ENCODE measurements around the gene CD69.

DNA sequence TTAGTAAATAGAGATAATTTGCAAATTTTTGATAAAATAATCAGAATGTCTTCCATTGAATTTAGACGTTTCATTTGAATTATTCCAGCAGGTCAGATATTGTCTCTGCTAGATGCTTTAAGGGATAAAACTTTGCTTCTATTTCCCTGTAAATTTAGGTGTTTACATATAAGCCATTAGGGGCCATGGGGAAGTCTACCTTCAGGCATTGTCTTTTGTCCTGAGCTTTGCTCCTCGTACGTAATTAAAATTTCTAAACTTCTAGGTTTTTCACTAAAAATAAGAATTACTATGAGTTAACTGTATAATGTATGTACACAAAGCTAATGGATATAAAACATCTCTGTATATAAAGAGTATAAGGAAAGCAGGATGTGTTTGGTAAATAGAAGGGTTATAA, 24.1 kb upstream of the CD69 start:
- no peak for TF ChIP-seq POLR2A (IDR thresholded peaks at IDR 0.05; ENCODE audit: low read length)
- TF ChIP-seq GATA1 (IDR thresholded peaks at IDR 0.05; ENCODE audit: low read depth, low read length): no peak

All from erythroblast (primary cell).